Measurements from ENCODE around the gene SPNS3. TPM values are rescaled to one million over a fixed set of nuclear protein-coding genes. Genes with fewer than 3 reads are reported as not detected.

Gene SPNS3
- total RNA-seq, 1 experiment from 2014 or later: 1.2 TPM

- DNase-seq (ENCODE audit: low spot score): no peak
- in situ Hi-C loops (cut with HindIII; ENCODE audit: low sequenced_read_pairs): no loop called here
These were observed 8.3 kb upstream of the SPNS3 start for GRCh38 chr17:4425398-4425797.

- in situ Hi-C loops (cut with HindIII; ENCODE audit: low sequenced_read_pairs): no loop called here
- no peak for DNase-seq (ENCODE audit: low spot score)
These were observed 7.1 kb upstream of the SPNS3 start for GRCh38 chr17:4426499-4427208.

- in situ Hi-C loops (cut with HindIII; ENCODE audit: low sequenced_read_pairs): no loop called here
- DNase-seq (ENCODE audit: low spot score): no peak
These were observed 6.2 kb upstream of the SPNS3 start for GRCh38 chr17:4427505-4427904.

GRCh38 chr17:4436381-4436780 is 2.6 kb downstream of the SPNS3 start:
- in situ Hi-C loops (cut with HindIII; ENCODE audit: low sequenced_read_pairs): no loop called here
- DNase-seq (ENCODE audit: low spot score): no peak

GRCh38 chr17:4436846-4437245 is 3.1 kb downstream of the SPNS3 start:
- DNase-seq (ENCODE audit: low spot score): no peak
- in situ Hi-C loops (cut with HindIII; ENCODE audit: low sequenced_read_pairs): no loop called here

- in situ Hi-C loops (cut with HindIII; ENCODE audit: low sequenced_read_pairs): no loop called here
- DNase-seq (ENCODE audit: low spot score): no peak
These were observed 4.6 kb downstream of the SPNS3 start for GRCh38 chr17:4438162-4438944.

GRCh38 chr17:4440021-4440420 is 6.3 kb downstream of the SPNS3 start:
- in situ Hi-C loops (cut with HindIII; ENCODE audit: low sequenced_read_pairs): no loop called here
- no peak for DNase-seq (ENCODE audit: low spot score)

GRCh38 chr17:4440690-4441686 is 7.2 kb downstream of the SPNS3 start:
- DNase-seq (ENCODE audit: low spot score): no peak
- in situ Hi-C loops (cut with HindIII; ENCODE audit: low sequenced_read_pairs): no loop called here

GRCh38 chr17:4442582-4442981 is 8.8 kb downstream of the SPNS3 start:
- in situ Hi-C loops (cut with HindIII; ENCODE audit: low sequenced_read_pairs): no loop called here
- DNase-seq (ENCODE audit: low spot score): no peak

- in situ Hi-C loops (cut with HindIII; ENCODE audit: low sequenced_read_pairs): no loop called here
- DNase-seq (ENCODE audit: low spot score): no peak
These were observed 9.7 kb downstream of the SPNS3 start for GRCh38 chr17:4443476-4443875.

GRCh38 chr17:4444782-4445473 is 11.2 kb downstream of the SPNS3 start:
- in situ Hi-C loops (cut with HindIII; ENCODE audit: low sequenced_read_pairs): no loop called here
- DNase-seq (ENCODE audit: low spot score): peak; percentile 92

- no peak for DNase-seq (ENCODE audit: low spot score)
- in situ Hi-C loops (cut with HindIII; ENCODE audit: low sequenced_read_pairs): no loop called here
These were observed 12.0 kb downstream of the SPNS3 start for GRCh38 chr17:4445731-4446130.

GRCh38 chr17:4446326-4447071 is 12.8 kb downstream of the SPNS3 start:
- no peak for DNase-seq (ENCODE audit: low spot score)
- in situ Hi-C loops (cut with HindIII; ENCODE audit: low sequenced_read_pairs): no loop called here

- in situ Hi-C loops (cut with HindIII; ENCODE audit: low sequenced_read_pairs): no loop called here
- DNase-seq (ENCODE audit: low spot score): no peak
These were observed 14.6 kb downstream of the SPNS3 start for GRCh38 chr17:4448197-4448980.

GRCh38 chr17:4449736-4450135 is 16.0 kb downstream of the SPNS3 start:
- no peak for DNase-seq (ENCODE audit: low spot score)
- in situ Hi-C loops (cut with HindIII; ENCODE audit: low sequenced_read_pairs): no loop called here

- no peak for DNase-seq (ENCODE audit: low spot score)
- in situ Hi-C loops (cut with HindIII; ENCODE audit: low sequenced_read_pairs): no loop called here
These were observed 17.1 kb downstream of the SPNS3 start for GRCh38 chr17:4450710-4451316.
